Fibroblast of lung (primary cell): ENCODE measurements around the gene KCMF1. TPM values are rescaled to one million over a fixed set of nuclear protein-coding genes. Genes with fewer than 3 reads are reported as not detected.
A peak's percentile ranks its signal among the peaks of the same experiment; 100 is the strongest.

Experiments
- DNase-seq, 2 donors: peaks; one replicate each; pipeline versions ENCODE4 v3.0.0 to v3.0.0-alpha.2; 2010; ENCODE audit warnings: low read depth in 2 of 2
- H2AFZ ChIP-seq: 2 replicates; pipeline ENCODE4 v1.5.1; 2012; ENCODE audit warnings: low read length, control low read depth, inconsistent platforms
- H3K27ac ChIP-seq: 2 replicates; pipeline ENCODE4 v1.5.1; 2011; ENCODE audit warnings: low read length, control low read depth; ENCODE audit not compliant: insufficient read depth
- H3K27me3 ChIP-seq: 2 replicates; pipeline ENCODE4 v1.5.1; 2011; ENCODE audit warnings: mild to moderate bottlenecking, low read length; ENCODE audit not compliant: control insufficient read depth, insufficient read depth
- H3K36me3 ChIP-seq: 2 replicates; pipeline ENCODE4 v1.5.1; 2011; ENCODE audit warnings: low read length; ENCODE audit not compliant: control insufficient read depth, insufficient read depth
- H3K4me1 ChIP-seq: 2 replicates; pipeline ENCODE4 v1.5.1; 2011; ENCODE audit warnings: low read length; ENCODE audit not compliant: control insufficient read depth, insufficient read depth; ENCODE audit errors: extremely low read depth
- H3K4me2 ChIP-seq: 2 replicates; pipeline ENCODE4 v1.5.1; 2011; ENCODE audit warnings: low read length, control low read depth; ENCODE audit not compliant: insufficient read depth; ENCODE audit errors: extremely low read depth
- H3K4me3 ChIP-seq, 4 experiments: fragments of 200-600 bp in 1 of 4; sonication (generic) in 1 of 4; replicated peaks in 1 of 4; 2 replicates each; pipeline ENCODE4 v1.5.1; 2011 to 2016; ENCODE audit warnings: low read length in 4 of 4, low read depth in 3 of 4, mild to moderate bottlenecking in 3 of 4, control low read depth in 2 of 4, inconsistent platforms in 1 of 4, mixed read lengths in 1 of 4; ENCODE audit not compliant: insufficient read depth in 1 of 4; ENCODE audit errors: control extremely low read depth in 1 of 4
- H3K79me2 ChIP-seq: 2 replicates; pipeline ENCODE4 v1.5.1; 2012; ENCODE audit warnings: mild to moderate bottlenecking, low read length, inconsistent platforms; ENCODE audit not compliant: control insufficient read depth, insufficient read depth
- H3K9ac ChIP-seq: 2 replicates; pipeline ENCODE4 v1.5.1; 2011; ENCODE audit warnings: mild to moderate bottlenecking, low read length, control low read depth; ENCODE audit not compliant: insufficient read depth
- H3K9me3 ChIP-seq: 2 replicates; pipeline ENCODE4 v1.5.1; 2012; ENCODE audit warnings: low read depth, low read length; ENCODE audit not compliant: control insufficient read depth, insufficient read depth
- H4K20me1 ChIP-seq: 2 replicates; pipeline ENCODE4 v1.5.1; 2011; ENCODE audit warnings: low read length; ENCODE audit not compliant: control insufficient read depth, insufficient read depth; ENCODE audit errors: extremely low read depth
- EZH2 ChIP-seq: IDR thresholded peaks from 2 replicates; pipeline ENCODE4 v1.5.1; 2012; ENCODE audit warnings: low read length, control low read depth, mild to moderate bottlenecking; ENCODE audit errors: missing control alignments
- polyA plus RNA-seq, 2 donors: library from polyadenylated mRNA; depleted of rRNA in 1 of 2; stranded (reverse) in 1 of 2; unstranded in 1 of 2; fragments of >200 nt; gene quantifications; 2 replicates each; pipeline ENCODE4 v1.2.1, GENCODE V29; 2011 to 2012; ENCODE audit warnings: missing spikeins in 1 of 2
- total RNA-seq: library from RNA; depleted of rRNA; stranded (reverse); fragments of >200 nt; gene quantifications from 2 replicates; pipeline ENCODE4 v1.2.1, GENCODE V29; 2014
- TF ChIP-seq, protein P1 (sequence below), 2 donors: IDR thresholded peaks in 1 of 2; conservative IDR thresholded peaks in 1 of 2; 1 replicate in 1 of 2; 2 replicates in 1 of 2; pipeline ENCODE4 v1.5.1; 2011 to 2012; ENCODE audit warnings: low read length in 2 of 2, control low read depth in 1 of 2, inconsistent platforms in 1 of 2, low read depth in 1 of 2, mild to moderate bottlenecking in 1 of 2

The KCMF1 gene
- total and polyA plus RNA-seq, 2 donors (not counting 1 experiment from before 2014, with no cell fraction given): 61.8 to 120 TPM

DNA sequence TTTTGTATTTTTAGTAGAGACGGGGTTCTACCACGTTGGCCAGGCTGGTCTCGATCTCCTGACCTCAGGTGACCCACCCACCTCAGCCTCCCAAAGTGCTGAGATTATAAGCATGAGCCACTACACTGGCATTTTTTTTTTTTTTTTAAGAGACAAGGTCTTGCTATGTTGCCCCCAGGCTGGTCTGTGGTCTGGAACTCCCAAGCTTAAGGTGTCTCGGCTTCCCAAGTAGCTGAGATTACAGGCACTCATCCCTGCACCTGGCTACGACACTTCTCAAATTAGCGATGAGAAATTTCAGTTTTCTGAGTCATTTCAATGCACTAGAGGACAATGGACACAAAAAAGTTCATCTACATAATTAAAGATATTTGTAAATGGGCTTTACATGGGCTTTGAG, 125.7 kb downstream of the KCMF1 start:
- Histone ChIP-seq H3K4me3 (no peak overlapping the region), H3K9ac (no peak overlapping the region), H4K20me1 (no peaks in the 10 kb centered on the region), H3K4me1 (no peaks in the 10 kb centered on the region), H3K9me3 (no peaks in the 10 kb centered on the region), H3K36me3 (no peaks in the 10 kb centered on the region), H3K27ac (no peak overlapping the region), H3K27me3 (no peaks in the 10 kb centered on the region), H2AFZ (no peak overlapping the region), H3K79me2 (no peaks in the 10 kb centered on the region), H3K4me2 (no peak overlapping the region)
- TF ChIP-seq, protein P1, sequence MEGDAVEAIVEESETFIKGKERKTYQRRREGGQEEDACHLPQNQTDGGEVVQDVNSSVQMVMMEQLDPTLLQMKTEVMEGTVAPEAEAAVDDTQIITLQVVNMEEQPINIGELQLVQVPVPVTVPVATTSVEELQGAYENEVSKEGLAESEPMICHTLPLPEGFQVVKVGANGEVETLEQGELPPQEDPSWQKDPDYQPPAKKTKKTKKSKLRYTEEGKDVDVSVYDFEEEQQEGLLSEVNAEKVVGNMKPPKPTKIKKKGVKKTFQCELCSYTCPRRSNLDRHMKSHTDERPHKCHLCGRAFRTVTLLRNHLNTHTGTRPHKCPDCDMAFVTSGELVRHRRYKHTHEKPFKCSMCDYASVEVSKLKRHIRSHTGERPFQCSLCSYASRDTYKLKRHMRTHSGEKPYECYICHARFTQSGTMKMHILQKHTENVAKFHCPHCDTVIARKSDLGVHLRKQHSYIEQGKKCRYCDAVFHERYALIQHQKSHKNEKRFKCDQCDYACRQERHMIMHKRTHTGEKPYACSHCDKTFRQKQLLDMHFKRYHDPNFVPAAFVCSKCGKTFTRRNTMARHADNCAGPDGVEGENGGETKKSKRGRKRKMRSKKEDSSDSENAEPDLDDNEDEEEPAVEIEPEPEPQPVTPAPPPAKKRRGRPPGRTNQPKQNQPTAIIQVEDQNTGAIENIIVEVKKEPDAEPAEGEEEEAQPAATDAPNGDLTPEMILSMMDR (conservative IDR thresholded peaks at IDR 0.05 in 1 of 2, IDR thresholded peaks at IDR 0.05 in 1 of 2; ENCODE audit: low read depth in 1 of 2, low read length in 2 of 2): no peak
- TF ChIP-seq EZH2: no peak
- no peak for DNase-seq

DNA sequence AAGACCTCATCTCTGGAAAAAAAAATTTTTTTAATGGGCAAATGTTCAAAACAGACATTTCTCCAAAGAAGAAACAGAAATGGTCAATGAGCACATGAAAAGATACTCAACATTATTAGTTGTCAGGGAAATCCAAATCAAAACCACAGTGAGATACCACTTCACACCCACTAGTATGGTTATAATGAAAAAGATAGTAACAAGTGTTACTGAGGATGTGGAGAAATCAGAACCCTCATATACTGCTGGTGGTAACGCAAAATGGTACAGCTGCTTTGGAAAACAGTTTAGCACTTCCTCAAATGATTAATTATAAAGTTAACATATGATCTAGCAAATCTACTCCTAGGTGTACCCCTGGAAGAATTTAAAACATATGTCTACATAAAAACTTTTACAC, 133.3 kb downstream of the KCMF1 start:
- H3K9ac ChIP-seq: no peak overlapping the region
- no peaks in the 10 kb centered on the region for H3K36me3 ChIP-seq
- no peak for TF ChIP-seq EZH2
- TF ChIP-seq, protein P1 (conservative IDR thresholded peaks at IDR 0.05 in 1 of 2, IDR thresholded peaks at IDR 0.05 in 1 of 2; ENCODE audit: low read depth in 1 of 2, low read length in 2 of 2): no peak
- H3K4me3 ChIP-seq: no peak overlapping the region
- no peaks in the 10 kb centered on the region for H4K20me1 ChIP-seq
- no peaks in the 10 kb centered on the region for H3K4me1 ChIP-seq
- H3K9me3 ChIP-seq: no peaks in the 10 kb centered on the region
- no peaks in the 10 kb centered on the region for H3K27me3 ChIP-seq
- H3K27ac ChIP-seq: no peak overlapping the region
- no peak overlapping the region for H3K4me2 ChIP-seq
- DNase-seq: no peak
- H2AFZ ChIP-seq: no peak overlapping the region
- no peaks in the 10 kb centered on the region for H3K79me2 ChIP-seq

DNA sequence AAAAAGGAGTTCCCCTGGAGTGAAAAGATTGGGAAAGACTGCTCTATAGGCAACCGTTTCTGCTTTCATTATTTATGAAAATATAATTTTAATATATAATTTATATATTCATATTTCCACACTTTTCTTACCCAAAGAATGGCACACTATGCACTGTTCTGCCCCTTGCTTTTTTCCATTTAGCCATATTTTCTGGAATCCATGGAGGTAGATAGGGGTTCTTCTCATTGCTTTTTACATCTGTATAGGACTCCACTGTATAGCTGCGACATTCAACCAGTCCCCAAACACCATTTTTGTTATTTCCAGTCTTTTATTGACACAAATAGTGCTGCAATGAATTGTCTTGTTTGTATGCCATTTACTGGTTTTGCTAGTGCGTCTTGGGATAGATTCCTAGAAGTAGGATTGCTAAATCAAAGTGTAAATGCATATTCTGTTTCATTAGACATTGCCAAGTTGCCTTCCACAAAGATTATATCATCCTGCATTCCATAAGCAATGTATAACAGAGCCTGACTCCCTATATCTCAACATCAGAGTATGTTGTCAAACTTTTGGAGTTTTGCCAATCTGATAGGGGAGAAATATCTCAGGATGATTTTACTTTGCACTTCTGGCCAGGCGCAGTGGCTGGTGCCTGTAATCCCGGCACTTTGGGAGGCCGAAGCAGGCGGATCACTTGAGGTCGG, 135.7 kb downstream of the KCMF1 start:
- H3K27me3 ChIP-seq: no peaks in the 10 kb centered on the region
- DNase-seq: peak; percentile 79 to 80
- H3K4me2 ChIP-seq: no peak overlapping the region
- no peaks in the 10 kb centered on the region for H4K20me1 ChIP-seq
- no peaks in the 10 kb centered on the region for H3K79me2 ChIP-seq
- H3K27ac ChIP-seq: no peak overlapping the region
- H3K36me3 ChIP-seq: no peaks in the 10 kb centered on the region
- no peak overlapping the region for H3K9ac ChIP-seq
- no peak overlapping the region for H2AFZ ChIP-seq
- TF ChIP-seq, protein P1 (conservative IDR thresholded peaks at IDR 0.05 in 1 of 2, IDR thresholded peaks at IDR 0.05 in 1 of 2; ENCODE audit: low read depth in 1 of 2, low read length in 2 of 2): no peak
- TF ChIP-seq EZH2: no peak
- H3K4me3 ChIP-seq: no peak overlapping the region
- no peaks in the 10 kb centered on the region for H3K9me3 ChIP-seq
- no peaks in the 10 kb centered on the region for H3K4me1 ChIP-seq

Other genes with a start within 250 kb of the KCMF1 start
- gene TRABD2A, start 90.1 kb upstream of the KCMF1 start, total RNA-seq: 10.8 and 14.4 TPM in 2 replicates
- 4.4 and 9.8 TPM in 2 replicates for gene TRABD2A, start 90.1 kb upstream of the KCMF1 start, polyA plus RNA-seq
- 8,130 and 10,208 TPM in 2 replicates for gene TMSB10, start 65.5 kb upstream of the KCMF1 start, total RNA-seq
- gene TMSB10, start 65.5 kb upstream of the KCMF1 start, polyA plus RNA-seq: 7,414 and 10,645 TPM in 2 replicates
- gene TCF7L1, start 162.2 kb downstream of the KCMF1 start, total RNA-seq: 0.51 and 0.83 TPM in 2 replicates
- 1.5 and 1.9 TPM in 2 replicates for gene TCF7L1, start 162.2 kb downstream of the KCMF1 start, polyA plus RNA-seq